MM.1S (cell line): Measurements from ENCODE around the gene CD86.

Experiments
- CTCF ChIP-seq: fragments of 300-600 bp; sonication (generic); IDR thresholded peaks from 2 replicates; pipeline ENCODE4 v1.5.1; 2016; ENCODE audit warnings: antibody characterized with exemption, low read length, mixed read lengths
- EZH2 ChIP-seq: fragments of 300-600 bp; sonication (generic); optimal IDR thresholded peaks from 2 replicates; pipeline ENCODE3; 2017; ENCODE audit warnings: low read depth, mild to moderate bottlenecking, antibody characterized with exemption, low read length, mixed read lengths
- EZH2phosphoT487 ChIP-seq: fragments of 300-600 bp; sonication (generic); IDR thresholded peaks from 2 replicates; pipeline ENCODE4 v1.6.1; 2018; ENCODE audit warnings: antibody characterized with exemption, low read length

GRCh38 chr3:122102191-122102935, 47.2 kb downstream of the CD86 start:
- TF ChIP-seq CTCF (no peak), EZH2phosphoT487 (no peak), EZH2 (no peak)
